ENCODE measurements around the gene CHMP3. TPM values are rescaled to one million over a fixed set of nuclear protein-coding genes. Genes with fewer than 3 reads are reported as not detected.

The CHMP3 gene
- total RNA-seq, result 132 TPM
- polyA plus RNA-seq (ENCODE audit: insufficient read depth in 1 of 8, insufficient read length in 8 of 8, low replicate concordance in 1 of 8), result 100 to 1,000 TPM; 119 to 159 (median 133) TPM
- long read RNA-seq, donor 1, transcript CHMP3-201 (6 exons, 3,171 nt), result major isoform, 23 of 33 reads
- long read RNA-seq, donor 1, partial matches to known transcripts, result 7 of 33 reads
- long read RNA-seq, donor 1, other reads (novel, unspliced or antisense), result 0 of 33 reads
- long read RNA-seq, donor 2, partial matches to known transcripts, result 0 of 4 reads
- long read RNA-seq, donor 2, other reads (novel, unspliced or antisense), result 0 of 4 reads
- long read RNA-seq, donor 3, transcript CHMP3-201 (6 exons, 3,171 nt), result major isoform, 62 of 67 reads
- long read RNA-seq, donor 3, transcript CHMP3-203 (5 exons, 1,099 nt), result minor isoform, 5 of 67 reads
- long read RNA-seq, donor 3, partial matches to known transcripts, result 0 of 67 reads
- long read RNA-seq, donor 3, other reads (novel, unspliced or antisense), result 0 of 67 reads
- long read RNA-seq, donor 4, transcript CHMP3-201 (6 exons, 3,171 nt), result major isoform, 11 of 18 reads
- long read RNA-seq, donor 4, partial matches to known transcripts, result 5 of 18 reads
- long read RNA-seq, donor 4, other reads (novel, unspliced or antisense), result 0 of 18 reads
- long read RNA-seq, donor 5, transcript CHMP3-201 (6 exons, 3,171 nt), result major isoform, 86 of 138 reads
- long read RNA-seq, donor 5, partial matches to known transcripts, result 47 of 138 reads
- long read RNA-seq, donor 5, other reads (novel, unspliced or antisense), result 0 of 138 reads
- long read RNA-seq, donor 6, transcript CHMP3-203 (5 exons, 1,099 nt), result minor isoform, 11 of 142 reads
- long read RNA-seq, donor 6, transcript CHMP3-201 (6 exons, 3,171 nt), result major isoform, 78 of 142 reads
- long read RNA-seq, donor 6, partial matches to known transcripts, result 53 of 142 reads
- long read RNA-seq, donor 6, other reads (novel, unspliced or antisense), result 0 of 142 reads
- long read RNA-seq, donor 7, transcript CHMP3-201 (6 exons, 3,171 nt), result major isoform, 34 of 86 reads
- long read RNA-seq, donor 7, partial matches to known transcripts, result 47 of 86 reads
- long read RNA-seq, donor 7, other reads (novel, unspliced or antisense), result 0 of 86 reads
- long read RNA-seq, donor 8, transcript CHMP3-201 (6 exons, 3,171 nt), result major isoform, 22 of 27 reads
- long read RNA-seq, donor 8, partial matches to known transcripts, result 0 of 27 reads
- long read RNA-seq, donor 8, other reads (novel, unspliced or antisense), result 0 of 27 reads
- long read RNA-seq, donor 9, transcript CHMP3-201 (6 exons, 3,171 nt), result major isoform, 25 of 38 reads
- long read RNA-seq, donor 9, transcript CHMP3-203 (5 exons, 1,099 nt), result minor isoform, 6 of 38 reads
- long read RNA-seq, donor 9, partial matches to known transcripts, result 7 of 38 reads
- long read RNA-seq, donor 9, other reads (novel, unspliced or antisense), result 0 of 38 reads
- long read RNA-seq, donor 10, transcript CHMP3-201 (6 exons, 3,171 nt), result major isoform, 47 of 64 reads
- long read RNA-seq, donor 10, partial matches to known transcripts, result 13 of 64 reads
- long read RNA-seq, donor 10, other reads (novel, unspliced or antisense), result 0 of 64 reads
- long read RNA-seq, donor 11, transcript CHMP3-201 (6 exons, 3,171 nt), result major isoform, 28 of 42 reads
- long read RNA-seq, donor 11, partial matches to known transcripts, result 9 of 42 reads
- long read RNA-seq, donor 11, other reads (novel, unspliced or antisense), result 0 of 42 reads

- Histone ChIP-seq H3K36me3 (ENCODE audit: control insufficient read depth, insufficient read depth, low read length) (no peaks in the 10 kb centered on the region), H3K4me1 (ENCODE audit: control insufficient read depth, insufficient read depth, low read length) (peaks cover 11% of the 10 kb centered on the region), H3K9me3 (replicated peaks; ENCODE audit: control insufficient read depth, low read depth, low read length) (no peaks in the 10 kb centered on the region), H3K27me3 (ENCODE audit: control insufficient read depth, insufficient read depth, low read length) (no peaks in the 10 kb centered on the region), H3K27ac (ENCODE audit: low read length) (peak within 1 kb of the TSS; percentile 99), H3K4me3 (ENCODE audit: low read length) (peak within 1 kb of the TSS; percentile 91)
- under 1% methylated on average over 38 of the region's 57 CpGs for WGBS (ENCODE audit: insufficient coverage)
- DNase-seq, result peak; percentile 99
Measured at GRCh38 chr2:86562922-86563649, at the start of gene CHMP3. TSS of gene CHMP3 (minus strand) at chr2:86563443. CDS start at chr2:86563348, 95 bp downstream.

GRCh38 chr2:86610871-86611270, 47.6 kb upstream of the CHMP3 start:
- no peak for DNase-seq
- Histone ChIP-seq H3K27ac (ENCODE audit: low read length) (no peak overlapping the region), H3K36me3 (ENCODE audit: control insufficient read depth, insufficient read depth, low read length) (peaks cover 45% of the 10 kb centered on the region), H3K4me1 (ENCODE audit: control insufficient read depth, insufficient read depth, low read length) (no peaks in the 10 kb centered on the region), H3K27me3 (ENCODE audit: control insufficient read depth, insufficient read depth, low read length) (no peaks in the 10 kb centered on the region), H3K9me3 (replicated peaks; ENCODE audit: control insufficient read depth, low read depth, low read length) (no peaks in the 10 kb centered on the region), H3K4me3 (ENCODE audit: low read length) (no peak overlapping the region)
- no CpG with 5 or more reads among the region's 1 CpG for WGBS (ENCODE audit: insufficient coverage)

GRCh38 chr2:86608832-86609410, 45.7 kb upstream of the CHMP3 start:
- 88% methylated on average over 1 of the region's 2 CpGs for WGBS (ENCODE audit: insufficient coverage)
- no peak for DNase-seq
- Histone ChIP-seq H3K36me3 (ENCODE audit: control insufficient read depth, insufficient read depth, low read length) (peaks cover 49% of the 10 kb centered on the region), H3K27me3 (ENCODE audit: control insufficient read depth, insufficient read depth, low read length) (no peaks in the 10 kb centered on the region), H3K4me1 (ENCODE audit: control insufficient read depth, insufficient read depth, low read length) (no peaks in the 10 kb centered on the region), H3K9me3 (replicated peaks; ENCODE audit: control insufficient read depth, low read depth, low read length) (no peaks in the 10 kb centered on the region), H3K27ac (ENCODE audit: low read length) (no peak overlapping the region), H3K4me3 (ENCODE audit: low read length) (no peak overlapping the region)

- no CpG with 5 or more reads among the region's 4 CpGs for WGBS (ENCODE audit: insufficient coverage)
- H3K27me3 ChIP-seq (ENCODE audit: control insufficient read depth, insufficient read depth, low read length), result no peaks in the 10 kb centered on the region
- H3K4me3 ChIP-seq (ENCODE audit: low read length), result no peak overlapping the region
- no peak for DNase-seq
- no peaks in the 10 kb centered on the region for H3K4me1 ChIP-seq (ENCODE audit: control insufficient read depth, insufficient read depth, low read length)
- peaks cover 28% of the 10 kb centered on the region for H3K36me3 ChIP-seq (ENCODE audit: control insufficient read depth, insufficient read depth, low read length)
- H3K27ac ChIP-seq (ENCODE audit: low read length), result no peak overlapping the region
- no peaks in the 10 kb centered on the region for H3K9me3 ChIP-seq (replicated peaks; ENCODE audit: control insufficient read depth, low read depth, low read length)
Measured at GRCh38 chr2:86603905-86604304, 40.7 kb upstream of the CHMP3 start.

- Histone ChIP-seq H3K4me3 (ENCODE audit: low read length) (no peak overlapping the region), H3K27ac (ENCODE audit: low read length) (no peak overlapping the region), H3K4me1 (ENCODE audit: control insufficient read depth, insufficient read depth, low read length) (no peaks in the 10 kb centered on the region), H3K36me3 (ENCODE audit: control insufficient read depth, insufficient read depth, low read length) (peaks cover 4% of the 10 kb centered on the region), H3K9me3 (replicated peaks; ENCODE audit: control insufficient read depth, low read depth, low read length) (no peaks in the 10 kb centered on the region), H3K27me3 (ENCODE audit: control insufficient read depth, insufficient read depth, low read length) (no peaks in the 10 kb centered on the region)
- no CpG with 5 or more reads among the region's 2 CpGs for WGBS (ENCODE audit: insufficient coverage)
- DNase-seq, result peak; percentile 69
Measured at GRCh38 chr2:86598966-86599365, 35.7 kb upstream of the CHMP3 start.

- H3K27me3 ChIP-seq (ENCODE audit: control insufficient read depth, insufficient read depth, low read length), result no peaks in the 10 kb centered on the region
- 60% methylated on average over 1 of the region's 2 CpGs for WGBS (ENCODE audit: insufficient coverage)
- H3K4me1 ChIP-seq (ENCODE audit: control insufficient read depth, insufficient read depth, low read length), result no peaks in the 10 kb centered on the region
- no peak for DNase-seq
- no peak overlapping the region for H3K27ac ChIP-seq (ENCODE audit: low read length)
- no peaks in the 10 kb centered on the region for H3K9me3 ChIP-seq (replicated peaks; ENCODE audit: control insufficient read depth, low read depth, low read length)
- H3K4me3 ChIP-seq (ENCODE audit: low read length), result no peak overlapping the region
- no peaks in the 10 kb centered on the region for H3K36me3 ChIP-seq (ENCODE audit: control insufficient read depth, insufficient read depth, low read length)
Measured at GRCh38 chr2:86596118-86596517, 32.9 kb upstream of the CHMP3 start.

- DNase-seq, result peak; percentile 22
- H3K36me3 ChIP-seq (ENCODE audit: control insufficient read depth, insufficient read depth, low read length), result no peaks in the 10 kb centered on the region
- WGBS (ENCODE audit: insufficient coverage), result 60% methylated on average over 1 of the region's 2 CpGs
- no peak overlapping the region for H3K4me3 ChIP-seq (ENCODE audit: low read length)
- H3K9me3 ChIP-seq (replicated peaks; ENCODE audit: control insufficient read depth, low read depth, low read length), result no peaks in the 10 kb centered on the region
- H3K4me1 ChIP-seq (ENCODE audit: control insufficient read depth, insufficient read depth, low read length), result no peaks in the 10 kb centered on the region
- H3K27me3 ChIP-seq (ENCODE audit: control insufficient read depth, insufficient read depth, low read length), result no peaks in the 10 kb centered on the region
- no peak overlapping the region for H3K27ac ChIP-seq (ENCODE audit: low read length)
Measured at GRCh38 chr2:86593266-86593665, 30.0 kb upstream of the CHMP3 start.

GRCh38 chr2:86592547-86593230, 29.4 kb upstream of the CHMP3 start:
- H3K27me3 ChIP-seq (ENCODE audit: control insufficient read depth, insufficient read depth, low read length), result no peaks in the 10 kb centered on the region
- no peak overlapping the region for H3K27ac ChIP-seq (ENCODE audit: low read length)
- no CpG with 5 or more reads among the region's 3 CpGs for WGBS (ENCODE audit: insufficient coverage)
- no peaks in the 10 kb centered on the region for H3K36me3 ChIP-seq (ENCODE audit: control insufficient read depth, insufficient read depth, low read length)
- no peaks in the 10 kb centered on the region for H3K4me1 ChIP-seq (ENCODE audit: control insufficient read depth, insufficient read depth, low read length)
- H3K4me3 ChIP-seq (ENCODE audit: low read length), result no peak overlapping the region
- peak; percentile 51 for DNase-seq
- no peaks in the 10 kb centered on the region for H3K9me3 ChIP-seq (replicated peaks; ENCODE audit: control insufficient read depth, low read depth, low read length)
